Measurements from ENCODE around the gene PUS7.
"Not testable (repeated sequence)": the region's sequence is repeated elsewhere in the genome, so short reads cannot be mapped to it uniquely, and the experiment has no call there.

PUS7 gene

DNA sequence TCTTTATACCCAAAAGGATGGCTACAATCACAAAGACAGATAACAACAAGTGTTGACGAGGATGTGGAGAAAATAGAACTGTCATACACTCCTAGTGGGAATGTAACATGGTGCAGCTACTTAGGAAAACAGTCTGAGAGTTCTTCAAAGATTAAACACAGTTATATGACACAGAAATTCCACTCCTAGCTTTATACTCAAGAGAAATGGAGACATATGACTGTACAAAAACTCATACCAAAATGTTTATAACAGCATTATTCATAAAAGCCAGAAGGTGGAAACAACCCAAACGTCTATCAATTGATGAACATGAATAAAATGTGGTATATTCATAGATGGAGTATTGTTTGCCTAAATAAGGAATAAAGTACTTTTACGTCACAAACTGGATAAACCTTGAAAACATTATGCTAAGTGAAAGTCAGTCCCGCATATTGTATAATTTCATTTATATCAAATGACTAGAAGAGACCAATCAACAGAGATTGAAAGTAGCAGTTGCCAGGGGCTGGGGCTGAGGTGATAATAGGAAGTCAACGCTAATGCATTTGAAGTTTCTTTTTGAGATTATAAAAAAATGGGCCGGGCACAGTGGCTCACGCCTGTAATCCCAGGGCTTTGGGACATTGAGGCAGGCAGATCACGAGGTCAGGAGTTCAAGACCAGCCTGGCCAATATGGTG is 71.8 kb downstream of the PUS7 start:
- no peak for FAIRE-seq

DNA sequence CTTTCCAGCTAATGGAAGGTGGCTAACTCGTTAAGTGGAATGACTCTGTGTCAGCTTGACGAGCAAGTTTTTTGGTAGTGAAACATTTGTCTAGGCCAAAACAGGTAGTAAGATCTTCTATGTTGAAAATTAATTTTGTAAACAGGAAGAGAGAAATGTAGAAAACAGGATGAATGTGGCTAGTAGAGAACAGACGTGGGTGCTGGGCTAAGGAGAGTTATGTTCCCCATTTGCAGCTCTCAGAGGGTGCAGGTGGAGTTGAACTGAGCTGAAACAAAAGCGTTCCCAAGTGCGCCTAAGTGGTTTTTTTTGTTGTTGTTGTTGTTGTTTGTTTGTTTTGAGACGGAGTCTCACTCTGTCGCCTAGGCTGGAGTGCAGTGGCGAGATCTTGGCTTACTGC is 73.9 kb downstream of the PUS7 start:
- no peak for FAIRE-seq
- peak; percentile 7 for DNase-seq (ENCODE audit: insufficient read length, low spot score)

More for the DNA sequence above, 71.8 kb downstream of the PUS7 start:
- DNase-seq (ENCODE audit: insufficient read length, low spot score), result no peak

DNA sequence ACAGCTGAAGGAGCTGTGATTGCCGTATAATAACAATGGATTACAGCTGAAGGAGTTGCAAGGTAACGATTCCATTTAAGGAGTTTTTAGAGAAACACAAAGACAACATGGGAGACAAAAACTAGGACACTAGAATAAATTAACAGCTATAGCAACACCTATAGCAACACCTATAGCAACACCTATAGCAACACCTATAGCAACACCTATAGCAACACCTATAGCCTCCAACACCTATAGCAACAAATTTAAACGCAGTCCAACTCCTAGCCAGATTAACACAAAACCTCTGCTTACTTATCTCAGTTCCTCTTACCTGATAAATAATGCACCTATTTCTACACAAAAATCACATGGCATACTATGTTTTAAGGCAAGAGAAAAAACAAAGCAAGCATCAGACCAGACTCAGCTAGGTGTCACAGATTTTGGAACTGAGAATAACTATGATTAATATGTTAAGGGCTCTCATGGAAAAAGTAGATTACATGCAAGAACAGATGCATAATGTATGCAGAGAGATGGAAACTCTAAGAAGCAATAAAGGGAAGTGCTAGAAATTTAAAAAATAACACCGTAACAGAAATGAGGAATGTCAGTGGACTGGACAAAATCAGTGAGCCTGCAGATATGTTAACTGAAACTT is 77.6 kb downstream of the PUS7 start:
- DNase-seq (ENCODE audit: insufficient read length, low spot score), result no peak
- no peak for FAIRE-seq

DNA sequence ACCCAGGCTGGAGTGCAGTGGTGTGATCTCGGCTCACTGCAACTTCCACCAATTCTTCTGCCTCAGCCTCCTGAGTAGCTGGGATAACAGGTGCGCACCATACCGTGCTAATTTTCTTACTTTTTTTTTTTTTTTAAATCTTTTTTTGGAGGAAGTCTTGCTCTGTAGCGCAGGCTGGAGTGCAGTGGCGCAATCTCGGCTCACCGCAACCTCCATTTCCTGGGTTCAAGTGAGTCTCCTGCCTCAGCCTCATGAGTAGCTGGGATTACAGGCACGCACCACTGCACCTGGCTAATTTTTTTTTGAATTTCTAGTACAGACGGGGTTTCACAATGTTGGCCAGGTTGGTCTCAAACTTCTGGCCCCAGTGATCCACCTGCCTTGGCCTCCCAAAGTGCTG is 79.9 kb downstream of the PUS7 start:
- not testable (repeated sequence) for FAIRE-seq; DNase-seq (ENCODE audit: insufficient read length, low spot score)

DNA sequence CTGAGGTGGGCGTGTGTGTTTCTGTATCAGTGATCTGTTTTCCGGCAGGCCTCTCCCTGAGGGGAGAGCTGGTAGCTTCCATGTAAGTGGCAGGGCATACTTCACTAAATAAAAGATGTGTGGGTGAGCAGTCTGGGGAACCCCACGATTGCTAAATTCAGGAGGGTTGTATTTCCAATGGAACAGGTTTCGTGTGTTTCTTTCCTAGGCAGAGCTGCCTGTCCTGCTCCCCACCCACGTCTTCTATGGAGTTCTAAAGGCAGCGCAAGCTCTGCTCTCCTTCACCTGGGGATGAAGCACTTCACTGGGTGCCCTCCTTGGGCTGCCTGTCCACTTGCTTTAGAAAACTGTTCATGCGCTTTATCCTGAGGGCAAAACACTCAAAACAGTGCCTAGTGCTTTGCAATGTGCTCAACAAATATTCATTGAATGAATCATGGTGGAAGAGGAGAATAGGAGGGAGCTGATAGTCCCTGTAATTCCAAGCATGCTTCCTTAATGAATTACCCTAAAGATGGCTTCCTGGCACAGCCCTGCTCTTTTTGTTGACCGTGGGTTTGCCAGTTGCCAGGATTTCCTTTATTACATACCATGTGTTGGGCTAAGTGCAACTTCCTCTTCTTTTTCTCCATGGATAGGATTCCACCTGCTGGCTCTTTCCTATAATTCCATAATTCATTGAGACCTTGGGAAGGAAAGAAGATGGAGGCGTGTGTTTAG is 82.7 kb downstream of the PUS7 start:
- FAIRE-seq (no peak), DNase-seq (ENCODE audit: insufficient read length, low spot score) (no peak)

DNA sequence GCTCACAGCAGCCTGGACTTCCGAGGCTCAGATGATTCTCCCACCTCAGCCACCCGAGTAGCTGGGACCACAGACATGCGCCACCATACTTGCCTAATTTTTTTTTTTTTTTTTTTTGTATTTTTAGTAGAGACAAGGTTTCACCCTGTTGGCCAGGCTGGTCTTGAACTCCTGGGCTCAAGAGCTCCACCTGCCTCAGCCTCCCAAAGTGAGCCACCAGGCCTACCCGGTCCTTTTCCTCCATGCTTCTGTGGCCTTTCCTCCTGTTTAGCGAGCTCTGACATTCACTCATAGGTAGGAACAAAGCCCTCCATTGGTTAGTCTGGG is 83.3 kb downstream of the PUS7 start:
- FAIRE-seq, result no peak
- DNase-seq (ENCODE audit: insufficient read length, low spot score), result no peak

DNA sequence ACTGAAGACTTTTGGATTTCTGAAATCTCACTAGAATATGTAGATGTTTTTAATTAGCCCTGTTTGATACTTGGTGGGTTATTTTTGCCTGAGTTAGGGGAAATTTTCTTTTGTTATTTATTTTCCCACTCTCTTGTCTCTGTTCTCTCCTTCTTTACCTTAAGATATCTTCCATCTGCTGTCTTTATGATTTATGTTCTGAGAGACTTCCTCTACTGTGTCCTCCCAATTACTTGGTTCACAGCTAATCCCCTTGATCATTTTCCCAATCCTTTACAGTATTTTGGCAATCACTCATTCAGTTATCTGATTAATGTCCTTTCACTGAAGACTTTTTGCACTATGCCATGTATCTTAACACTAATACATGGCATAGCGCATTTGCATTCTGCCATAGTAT is 83.8 kb downstream of the PUS7 start:
- DNase-seq (ENCODE audit: insufficient read length, low spot score), result no peak
- no peak for FAIRE-seq

DNA sequence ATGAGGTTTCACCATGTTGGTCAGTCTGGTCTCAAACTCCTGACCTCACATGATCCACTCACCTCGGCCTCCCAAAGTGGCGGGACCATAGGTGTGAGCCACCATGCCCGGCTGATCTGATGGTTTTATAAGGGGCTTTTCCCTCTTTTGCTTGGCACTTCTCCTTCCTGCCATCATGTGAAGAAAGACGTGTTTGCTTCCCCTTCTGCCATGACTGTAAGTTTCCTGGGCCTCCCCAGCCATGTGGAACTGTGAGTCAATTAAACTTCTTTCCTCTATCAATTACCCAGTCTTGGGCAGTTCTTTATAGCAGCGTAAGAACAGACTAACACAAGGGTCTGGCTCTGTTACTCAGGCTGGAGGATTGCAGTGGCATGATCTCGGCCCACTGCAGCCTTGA is 84.7 kb downstream of the PUS7 start:
- not testable (repeated sequence) for DNase-seq (ENCODE audit: insufficient read length, low spot score); FAIRE-seq

DNA sequence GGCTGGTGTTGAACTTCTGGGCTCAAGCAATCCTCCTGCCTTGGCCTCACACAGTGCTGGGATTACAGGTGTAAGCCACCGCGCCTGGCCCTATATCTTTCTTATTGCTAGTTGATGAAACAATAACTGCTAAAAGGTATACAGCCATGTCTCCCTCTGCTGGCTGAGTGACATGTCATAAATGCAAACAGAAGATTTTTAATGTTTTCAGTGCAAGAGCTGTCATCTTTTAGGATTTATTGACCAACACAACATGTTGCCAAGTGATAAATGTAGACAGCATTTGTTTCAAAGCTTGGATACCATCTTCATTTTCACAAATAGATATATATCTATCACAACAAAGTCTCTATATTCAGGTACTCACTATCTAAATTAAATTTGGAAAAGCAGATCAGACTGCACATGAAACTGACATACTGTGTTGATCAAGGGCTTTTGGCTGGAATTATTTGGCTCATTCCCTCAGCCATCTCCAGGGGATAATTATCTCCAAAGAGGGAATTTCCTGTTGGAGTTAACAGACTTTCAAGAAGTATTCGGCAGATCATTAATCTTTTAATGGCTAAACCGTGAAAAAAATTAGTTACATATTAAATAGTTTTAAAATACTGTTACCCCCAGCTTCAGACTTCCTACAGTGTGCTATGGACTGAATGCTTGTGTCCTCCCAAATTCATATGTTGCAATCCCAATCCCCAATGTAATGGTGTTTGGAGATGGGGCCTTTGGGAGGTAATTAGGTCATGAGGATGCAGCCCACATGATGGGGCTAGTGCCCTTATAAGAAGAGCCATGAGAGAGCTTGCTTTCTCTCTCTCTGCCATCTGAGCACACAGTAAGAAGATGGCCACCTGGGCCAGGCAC is 92.1 kb downstream of the PUS7 start:
- FAIRE-seq, result peak; percentile 84

DNA sequence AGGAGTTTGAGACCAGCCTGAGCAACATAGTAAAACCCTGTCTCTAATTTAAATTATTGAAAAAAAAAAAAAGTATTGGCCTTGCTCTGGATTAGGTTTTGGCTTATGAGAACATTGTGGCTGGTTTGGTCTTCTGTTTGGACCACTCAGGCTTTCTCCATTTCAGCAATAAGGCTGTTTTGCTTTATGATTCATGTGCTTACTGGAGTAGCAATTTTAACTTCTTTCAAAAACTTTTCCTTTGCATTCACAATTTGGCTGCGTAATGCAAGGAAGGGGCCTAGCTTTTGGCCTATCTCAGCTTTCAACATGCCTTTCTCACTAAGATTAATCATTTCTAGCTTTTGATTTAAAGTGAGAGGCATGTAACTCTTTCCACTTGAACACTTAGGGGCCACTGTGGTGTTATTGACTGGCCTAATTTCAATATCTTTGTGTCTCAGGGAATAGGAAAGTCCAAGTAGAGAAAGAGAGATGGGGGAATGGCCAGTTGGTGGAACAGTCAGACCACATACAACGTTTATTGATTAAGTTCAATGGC is 95.4 kb downstream of the PUS7 start:
- FAIRE-seq (no peak), DNase-seq (ENCODE audit: insufficient read length, low spot score) (no peak)

More for the DNA sequence above, 92.1 kb downstream of the PUS7 start:
- DNase-seq (ENCODE audit: insufficient read length, low spot score), result no peak

DNA sequence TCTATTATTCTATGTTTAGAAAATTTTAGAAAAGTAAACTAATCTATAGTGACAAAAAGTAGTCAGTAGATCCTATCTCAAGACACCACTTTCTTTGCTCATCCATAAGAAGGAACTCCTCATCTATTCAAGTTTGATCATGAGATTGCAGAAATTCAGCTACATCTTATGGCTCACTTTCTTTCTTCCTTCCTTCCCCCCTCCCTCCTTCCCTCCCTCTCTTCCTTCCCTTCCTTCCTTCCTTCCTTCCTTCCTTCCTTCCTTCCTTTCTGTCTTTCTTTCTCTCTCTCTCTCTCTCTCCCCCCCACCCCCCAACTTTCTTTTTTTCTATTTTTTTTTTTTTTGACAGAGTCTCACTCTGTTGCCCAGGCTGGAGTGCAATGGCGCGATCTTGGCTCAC is 98.1 kb downstream of the PUS7 start:
- no peak for FAIRE-seq

DNA sequence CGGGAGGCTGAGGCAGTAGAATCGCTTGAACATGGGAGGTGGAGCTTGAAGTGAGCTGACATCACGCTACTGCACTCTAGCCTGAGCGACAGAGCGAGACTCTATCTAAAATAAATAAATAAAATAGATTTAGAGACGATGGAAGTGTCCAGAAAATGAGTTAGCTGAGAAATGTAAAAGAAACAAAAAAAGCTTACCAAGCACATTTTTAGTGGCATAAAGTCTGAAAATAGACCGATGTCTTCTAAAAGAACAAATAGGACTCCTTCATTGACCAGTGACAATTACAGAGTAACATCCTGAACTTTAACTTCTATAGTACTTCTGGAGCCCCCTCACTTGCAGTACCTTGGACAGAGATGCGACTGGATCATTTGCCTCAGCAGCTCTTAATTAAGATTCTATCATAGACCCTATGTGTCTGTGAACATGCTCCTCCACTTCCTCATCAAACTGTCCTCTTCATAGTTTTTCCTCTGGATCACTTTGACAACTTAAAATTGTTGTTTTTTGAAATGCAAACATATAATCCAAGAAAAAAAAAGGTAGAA is 108.1 kb downstream of the PUS7 start:
- FAIRE-seq (no peak), DNase-seq (ENCODE audit: insufficient read length, low spot score) (no peak)

More for the DNA sequence above, 98.1 kb downstream of the PUS7 start:
- no peak for DNase-seq (ENCODE audit: insufficient read length, low spot score)

DNA sequence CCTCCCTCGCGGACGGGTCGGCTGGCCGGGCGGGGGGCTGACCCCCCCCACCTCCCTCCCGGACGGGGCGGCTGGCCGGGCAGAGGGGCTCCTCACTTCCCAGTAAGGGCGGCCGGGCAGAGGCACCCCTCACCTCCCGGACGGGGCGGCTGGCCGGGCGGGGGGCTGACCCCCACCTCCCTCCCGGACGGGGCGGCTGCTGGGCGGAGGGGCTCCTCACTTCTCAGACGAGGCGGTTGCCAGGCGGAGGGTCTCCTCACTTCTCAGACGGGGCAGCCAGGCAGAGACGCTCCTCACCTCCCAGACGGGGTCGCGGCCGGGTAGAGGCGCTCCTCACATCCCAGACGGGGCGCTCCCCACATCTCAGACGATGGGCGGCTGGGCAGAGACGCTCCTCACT is 111.3 kb downstream of the PUS7 start:
- FAIRE-seq; DNase-seq (ENCODE audit: insufficient read length, low spot score): not testable (repeated sequence)

DNA sequence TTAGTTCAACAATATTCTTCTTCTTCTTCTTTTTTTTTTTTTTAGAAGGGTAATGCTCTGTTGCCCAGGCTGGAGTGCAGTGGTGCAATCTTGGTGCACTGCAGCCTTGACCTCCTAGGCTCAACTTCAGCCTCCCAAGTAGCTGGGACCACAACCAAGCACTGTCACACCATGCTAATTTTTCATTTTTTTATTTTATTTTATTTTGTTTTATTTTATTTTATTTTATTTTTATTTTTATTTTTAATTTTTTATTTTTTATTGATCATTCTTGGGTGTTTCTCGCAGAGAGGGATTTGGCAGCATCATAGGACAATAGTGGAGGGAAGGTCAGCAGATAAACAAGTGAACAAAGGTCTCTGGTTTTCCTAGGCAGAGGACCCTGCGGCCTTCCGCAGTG is 112.3 kb downstream of the PUS7 start:
- DNase-seq (ENCODE audit: insufficient read length, low spot score); FAIRE-seq: not testable (repeated sequence)

DNA sequence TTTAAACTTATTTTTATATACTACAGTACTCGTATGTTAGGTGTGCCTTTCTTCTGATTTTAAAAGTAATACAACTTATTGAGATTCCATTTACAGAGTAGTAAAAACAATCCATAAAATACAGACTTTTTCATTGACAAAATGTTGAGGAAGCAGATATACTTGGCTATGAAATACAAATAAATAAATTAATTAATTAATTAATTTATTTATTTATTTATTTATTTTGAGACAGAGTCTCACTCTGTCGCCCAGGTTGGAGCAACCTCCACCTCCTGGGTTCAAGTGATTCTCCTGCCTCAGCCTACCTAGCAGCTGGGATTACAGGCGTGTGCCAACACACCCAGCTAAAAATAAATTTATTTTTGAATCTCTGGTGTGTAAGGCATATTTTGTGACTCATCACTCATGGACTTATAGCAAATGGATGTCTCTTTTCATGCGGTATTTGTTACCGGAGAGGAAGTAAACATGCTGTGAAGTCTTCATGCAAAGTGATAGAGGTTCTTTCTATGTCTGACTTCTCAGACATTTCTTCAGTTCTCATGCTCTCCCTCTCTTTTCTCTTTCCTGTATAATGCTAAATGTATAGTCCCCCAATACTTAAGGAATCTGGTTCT is 113.2 kb downstream of the PUS7 start:
- no peak for FAIRE-seq
- DNase-seq (ENCODE audit: insufficient read length, low spot score), result no peak

Measured in GM19239 (cell line).